Measurements from ENCODE around the gene ELANE. TPM values are rescaled to one million over a fixed set of nuclear protein-coding genes. Genes with fewer than 3 reads are reported as not detected.

The ELANE gene
- total RNA-seq, 2 donors from 2014 or later = 0.41 TPM; not detected in 1

GRCh38 chr19:900043-900301, 47.9 kb downstream of the ELANE start:
- Histone ChIP-seq H3K9me3 (no peaks in the 10 kb centered on the region), H3K27me3 (replicated peaks; ENCODE audit: insufficient read depth) (no peaks in the 10 kb centered on the region), H3K4me1 (ENCODE audit: control insufficient read depth in 1 of 2, low read depth in 2 of 2) (peaks cover 0 to 9% of the 10 kb centered on the region in 2 donors), H3K27ac (no peak overlapping the region), H3K36me3 (no peaks in the 10 kb centered on the region), H3K4me3 (no peak overlapping the region)
- DNase-seq (ENCODE audit: low spot score) = no peak
- TF ChIP-seq CTCF (IDR thresholded peaks at IDR 0.05) = no peak
- no peak for ATAC-seq (ENCODE audit: insufficient number of reproducible peaks, low FRiP score, low read depth)

- ATAC-seq (ENCODE audit: insufficient number of reproducible peaks, low FRiP score, low read depth) (no peak), DNase-seq (ENCODE audit: low spot score) (no peak)
- TF ChIP-seq CTCF (IDR thresholded peaks at IDR 0.05) = no peak
- Histone ChIP-seq H3K36me3 (no peaks in the 10 kb centered on the region), H3K27ac (no peak overlapping the region), H3K9me3 (no peaks in the 10 kb centered on the region), H3K27me3 (replicated peaks; ENCODE audit: insufficient read depth) (no peaks in the 10 kb centered on the region), H3K4me3 (no peak overlapping the region), H3K4me1 (ENCODE audit: control insufficient read depth in 1 of 2, low read depth in 2 of 2) (peaks cover 0 to 9% of the 10 kb centered on the region in 2 donors)
These were observed 48.4 kb downstream of the ELANE start for GRCh38 chr19:900302-901111.

- no peak overlapping the region for H3K27ac ChIP-seq
- no peaks in the 10 kb centered on the region for H3K36me3 ChIP-seq
- no peaks in the 10 kb centered on the region for H3K9me3 ChIP-seq
- ATAC-seq (ENCODE audit: insufficient number of reproducible peaks, low FRiP score, low read depth) (no peak), DNase-seq (ENCODE audit: low spot score) (no peak)
- peaks cover 0 to 9% of the 10 kb centered on the region in 2 donors for H3K4me1 ChIP-seq (ENCODE audit: control insufficient read depth in 1 of 2, low read depth in 2 of 2)
- no peaks in the 10 kb centered on the region for H3K27me3 ChIP-seq (replicated peaks; ENCODE audit: insufficient read depth)
- no peak overlapping the region for H3K4me3 ChIP-seq
- TF ChIP-seq CTCF (IDR thresholded peaks at IDR 0.05) = no peak
These were observed 49.4 kb downstream of the ELANE start for GRCh38 chr19:901216-902092.

GRCh38 chr19:902093-902370, 49.9 kb downstream of the ELANE start:
- Histone ChIP-seq H3K27me3 (replicated peaks; ENCODE audit: insufficient read depth) (no peaks in the 10 kb centered on the region), H3K27ac (no peak overlapping the region), H3K4me3 (no peak overlapping the region), H3K4me1 (ENCODE audit: control insufficient read depth in 1 of 2, low read depth in 2 of 2) (peaks cover 0 to 9% of the 10 kb centered on the region in 2 donors), H3K9me3 (no peaks in the 10 kb centered on the region), H3K36me3 (no peaks in the 10 kb centered on the region)
- no peak for DNase-seq (ENCODE audit: low spot score)
- TF ChIP-seq CTCF (IDR thresholded peaks at IDR 0.05) = no peak
- ATAC-seq (ENCODE audit: insufficient number of reproducible peaks, low FRiP score, low read depth) = no peak

- DNase-seq (ENCODE audit: low spot score) (no peak), ATAC-seq (ENCODE audit: insufficient number of reproducible peaks, low FRiP score, low read depth) (no peak)
- Histone ChIP-seq H3K36me3 (no peaks in the 10 kb centered on the region), H3K4me1 (ENCODE audit: control insufficient read depth in 1 of 2, low read depth in 2 of 2) (peaks cover 0 to 9% of the 10 kb centered on the region in 2 donors), H3K27ac (no peak overlapping the region), H3K9me3 (no peaks in the 10 kb centered on the region), H3K27me3 (replicated peaks; ENCODE audit: insufficient read depth) (no peaks in the 10 kb centered on the region), H3K4me3 (no peak overlapping the region)
- TF ChIP-seq CTCF (IDR thresholded peaks at IDR 0.05) = no peak
These were observed 50.5 kb downstream of the ELANE start for GRCh38 chr19:902446-903226.

Data from thoracic aorta (tissue), 2 donors.